ENCODE results near the gene CSPG4.
"Not testable (repeated sequence)": the region's sequence is repeated elsewhere in the genome, so short reads cannot be mapped to it uniquely, and the experiment has no call there.

CSPG4 gene

DNA sequence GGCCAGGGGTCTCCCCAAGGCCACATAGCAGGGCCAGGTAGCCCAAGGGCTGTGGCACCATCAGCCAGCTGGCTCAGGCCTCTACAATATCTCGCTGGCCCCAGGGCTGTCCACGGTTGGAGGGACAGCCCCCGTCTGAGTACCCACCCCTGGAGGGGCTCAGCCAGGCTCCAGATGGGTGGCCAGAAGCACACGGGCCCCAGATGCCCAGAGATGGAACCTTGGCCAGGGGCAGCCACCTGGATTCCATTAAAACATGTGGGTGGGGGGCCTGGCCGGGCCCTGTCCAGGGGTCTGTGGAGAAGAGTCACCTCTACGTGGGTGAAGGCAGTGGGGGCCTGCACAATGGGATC, 8.4 kb downstream of the CSPG4 start:
- no peak overlapping the region for H2AFZ ChIP-seq (ENCODE audit: low read depth, low read length)
- H3K4me2 ChIP-seq (ENCODE audit: insufficient read depth, low read length), result no peak overlapping the region
- ATAC-seq (ENCODE audit: insufficient read depth, low read depth), result no peak
- DNase-seq, result no peak
- no peaks in the 10 kb centered on the region for H4K20me1 ChIP-seq (ENCODE audit: insufficient read depth, low read length)
- no peaks in the 10 kb centered on the region for H3K36me3 ChIP-seq (ENCODE audit: insufficient read depth, low read length)
- H3K27me3 ChIP-seq (ENCODE audit: insufficient read depth, low read length, poor library complexity), result no peaks in the 10 kb centered on the region
- H3K9ac ChIP-seq (ENCODE audit: low read depth, low read length), result no peak overlapping the region
- H3K27ac ChIP-seq (ENCODE audit: low read length), result no peak overlapping the region
- TF ChIP-seq, protein P1, sequence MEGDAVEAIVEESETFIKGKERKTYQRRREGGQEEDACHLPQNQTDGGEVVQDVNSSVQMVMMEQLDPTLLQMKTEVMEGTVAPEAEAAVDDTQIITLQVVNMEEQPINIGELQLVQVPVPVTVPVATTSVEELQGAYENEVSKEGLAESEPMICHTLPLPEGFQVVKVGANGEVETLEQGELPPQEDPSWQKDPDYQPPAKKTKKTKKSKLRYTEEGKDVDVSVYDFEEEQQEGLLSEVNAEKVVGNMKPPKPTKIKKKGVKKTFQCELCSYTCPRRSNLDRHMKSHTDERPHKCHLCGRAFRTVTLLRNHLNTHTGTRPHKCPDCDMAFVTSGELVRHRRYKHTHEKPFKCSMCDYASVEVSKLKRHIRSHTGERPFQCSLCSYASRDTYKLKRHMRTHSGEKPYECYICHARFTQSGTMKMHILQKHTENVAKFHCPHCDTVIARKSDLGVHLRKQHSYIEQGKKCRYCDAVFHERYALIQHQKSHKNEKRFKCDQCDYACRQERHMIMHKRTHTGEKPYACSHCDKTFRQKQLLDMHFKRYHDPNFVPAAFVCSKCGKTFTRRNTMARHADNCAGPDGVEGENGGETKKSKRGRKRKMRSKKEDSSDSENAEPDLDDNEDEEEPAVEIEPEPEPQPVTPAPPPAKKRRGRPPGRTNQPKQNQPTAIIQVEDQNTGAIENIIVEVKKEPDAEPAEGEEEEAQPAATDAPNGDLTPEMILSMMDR (IDR thresholded peaks at IDR 0.05; ENCODE audit: borderline replicate concordance, extremely low read depth, low read length, poor library complexity, severe bottlenecking), result no peak
- TF ChIP-seq EZH2 (IDR thresholded peaks at IDR 0.05; ENCODE audit: borderline replicate concordance, low read depth, low read length, severe bottlenecking), result no peak
- no peaks in the 10 kb centered on the region for H3K9me3 ChIP-seq (ENCODE audit: insufficient read depth, low read length, severe bottlenecking)
- no peaks in the 10 kb centered on the region for H3K79me2 ChIP-seq (ENCODE audit: insufficient read depth, low read length)
- no peaks in the 10 kb centered on the region for H3K4me1 ChIP-seq (ENCODE audit: insufficient read depth, low read length)
- no peak overlapping the region for H3K4me3 ChIP-seq (ENCODE audit: low read depth in 1 of 2, low read length in 2 of 2)

DNA sequence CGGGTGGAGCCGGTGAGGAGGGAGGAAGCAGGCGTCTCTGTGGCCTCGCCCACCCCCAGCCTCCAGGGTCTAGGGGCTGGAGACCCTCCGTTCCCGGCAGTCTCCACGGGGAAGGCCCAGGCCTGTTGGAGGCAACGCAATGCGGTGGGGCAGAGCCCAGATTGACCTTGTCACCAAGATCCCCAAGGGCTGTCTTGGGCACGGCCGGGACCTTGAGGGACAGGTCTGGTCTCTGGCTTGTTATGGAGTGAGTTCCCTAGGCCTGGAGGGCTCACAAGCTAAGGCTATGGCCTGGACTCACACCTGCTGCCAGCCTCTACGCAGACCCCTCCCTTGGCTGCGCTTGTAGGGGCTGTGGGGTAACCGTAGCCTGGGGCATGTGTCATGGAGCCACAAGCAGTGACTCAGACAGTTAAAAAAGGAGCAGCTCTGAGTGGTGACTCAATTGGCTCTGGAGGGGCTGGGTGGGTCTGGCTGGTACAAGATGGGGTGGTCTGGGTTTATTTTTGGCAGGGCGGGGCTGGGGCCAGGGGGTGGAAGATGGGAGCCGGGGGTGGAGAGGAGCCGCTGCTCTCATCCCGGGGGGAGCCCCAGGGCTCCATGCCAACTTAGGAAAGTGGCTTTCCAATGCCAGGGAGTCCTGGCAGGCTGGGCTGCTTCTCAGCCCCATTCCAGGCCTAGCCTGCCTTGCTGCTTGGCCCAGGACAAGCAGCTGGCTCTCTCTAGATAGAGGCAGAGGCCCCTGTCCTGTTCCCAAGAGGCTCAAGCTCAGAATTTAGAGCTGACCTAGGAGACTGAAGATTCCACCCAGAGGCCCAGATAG, 9.0 kb downstream of the CSPG4 start:
- H3K9ac ChIP-seq (ENCODE audit: low read depth, low read length), result not testable (repeated sequence)

DNA sequence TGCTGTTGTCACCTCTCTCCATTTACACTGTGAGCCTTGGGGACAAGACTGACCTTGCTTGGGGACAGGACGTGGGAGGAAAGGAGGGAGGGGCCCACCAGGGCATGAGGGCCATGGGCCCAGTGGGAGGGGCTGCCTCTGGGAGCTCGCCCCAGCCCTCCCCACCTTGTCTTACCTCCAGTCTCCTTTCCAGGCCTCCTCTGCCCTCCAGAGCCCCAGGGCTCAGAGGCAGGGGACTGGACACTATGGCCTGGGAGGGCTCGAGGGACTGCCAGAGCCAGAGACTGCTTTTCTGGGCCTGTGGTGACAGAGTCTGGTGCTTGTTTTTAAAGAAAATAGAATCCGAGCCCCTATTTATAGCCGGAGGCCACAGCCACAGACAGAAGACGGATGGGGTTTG, 10.2 kb downstream of the CSPG4 start:
- H3K4me1 ChIP-seq (ENCODE audit: insufficient read depth, low read length), result no peaks in the 10 kb centered on the region
- DNase-seq (no peak), ATAC-seq (ENCODE audit: insufficient read depth, low read depth) (no peak)
- H3K4me3 ChIP-seq (ENCODE audit: low read depth in 1 of 2, low read length in 2 of 2), result no peak overlapping the region
- H4K20me1 ChIP-seq (ENCODE audit: insufficient read depth, low read length), result no peaks in the 10 kb centered on the region
- H3K27me3 ChIP-seq (ENCODE audit: insufficient read depth, low read length, poor library complexity), result no peaks in the 10 kb centered on the region
- H3K36me3 ChIP-seq (ENCODE audit: insufficient read depth, low read length), result no peaks in the 10 kb centered on the region
- no peak overlapping the region for H2AFZ ChIP-seq (ENCODE audit: low read depth, low read length)
- no peak overlapping the region for H3K27ac ChIP-seq (ENCODE audit: low read length)
- TF ChIP-seq EZH2 (IDR thresholded peaks at IDR 0.05; ENCODE audit: borderline replicate concordance, low read depth, low read length, severe bottlenecking), result no peak
- TF ChIP-seq, protein P1 (IDR thresholded peaks at IDR 0.05; ENCODE audit: borderline replicate concordance, extremely low read depth, low read length, poor library complexity, severe bottlenecking), result no peak
- H3K9ac ChIP-seq (ENCODE audit: low read depth, low read length), result no peak overlapping the region
- no peak overlapping the region for H3K4me2 ChIP-seq (ENCODE audit: insufficient read depth, low read length)
- no peaks in the 10 kb centered on the region for H3K9me3 ChIP-seq (ENCODE audit: insufficient read depth, low read length, severe bottlenecking)
- H3K79me2 ChIP-seq (ENCODE audit: insufficient read depth, low read length), result no peaks in the 10 kb centered on the region

More for the DNA sequence above, 9.0 kb downstream of the CSPG4 start:
- H3K27ac ChIP-seq (ENCODE audit: low read length); H3K4me3 ChIP-seq (ENCODE audit: low read depth in 1 of 2, low read length in 2 of 2); H3K27me3 ChIP-seq (ENCODE audit: insufficient read depth, low read length, poor library complexity); H4K20me1 ChIP-seq (ENCODE audit: insufficient read depth, low read length); H2AFZ ChIP-seq (ENCODE audit: low read depth, low read length); H3K9me3 ChIP-seq (ENCODE audit: insufficient read depth, low read length, severe bottlenecking); H3K79me2 ChIP-seq (ENCODE audit: insufficient read depth, low read length); ATAC-seq (ENCODE audit: insufficient read depth, low read depth); H3K4me2 ChIP-seq (ENCODE audit: insufficient read depth, low read length); DNase-seq; H3K36me3 ChIP-seq (ENCODE audit: insufficient read depth, low read length); H3K4me1 ChIP-seq (ENCODE audit: insufficient read depth, low read length): not testable (repeated sequence)

DNA sequence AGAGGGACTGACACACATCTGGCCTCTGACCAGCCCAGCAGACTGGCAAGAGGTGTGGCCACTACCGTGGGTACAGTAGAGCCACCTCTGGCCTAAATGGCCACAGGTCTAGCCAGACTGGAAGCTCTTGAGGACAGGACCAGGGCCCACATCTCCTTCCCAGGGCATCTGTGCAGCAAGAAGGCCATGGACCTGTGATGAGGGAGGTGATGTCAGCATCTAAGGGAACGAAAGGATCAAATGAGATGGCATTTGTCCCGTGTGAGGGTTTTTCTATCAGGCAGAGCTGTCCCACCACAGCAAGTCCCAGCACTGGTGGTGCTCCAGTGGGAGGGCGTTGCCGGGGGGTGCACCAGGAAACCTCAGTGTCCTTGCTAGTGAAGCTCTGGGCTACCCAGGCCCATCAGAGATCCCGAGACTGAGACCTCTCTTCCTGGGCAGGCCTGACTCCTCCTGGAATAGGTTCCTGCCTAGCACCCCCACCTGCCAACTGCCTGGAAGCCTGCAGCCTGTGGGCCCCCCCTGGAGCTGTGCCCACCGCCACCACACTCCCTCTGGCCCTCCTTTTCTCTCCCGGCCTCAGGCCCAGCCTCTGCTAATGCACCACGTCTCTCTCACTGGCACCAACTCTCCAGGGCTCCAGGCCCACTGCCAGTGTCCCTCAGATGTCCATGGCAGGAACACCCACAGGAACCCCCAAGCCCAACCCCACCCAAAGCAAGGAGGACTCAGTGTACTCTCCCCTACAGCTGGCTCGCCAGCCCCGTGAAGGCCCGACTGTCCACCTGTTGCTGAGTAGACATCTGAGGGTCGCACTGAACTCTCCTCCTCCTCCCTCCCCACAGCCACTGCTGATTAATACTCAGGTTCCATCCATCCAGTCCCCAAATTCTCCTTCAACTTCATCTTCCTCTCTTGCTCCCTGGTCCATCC, 11.3 kb downstream of the CSPG4 start:
- not testable (repeated sequence) for H3K27ac ChIP-seq (ENCODE audit: low read length); H3K4me2 ChIP-seq (ENCODE audit: insufficient read depth, low read length); H4K20me1 ChIP-seq (ENCODE audit: insufficient read depth, low read length); H3K9ac ChIP-seq (ENCODE audit: low read depth, low read length); H3K9me3 ChIP-seq (ENCODE audit: insufficient read depth, low read length, severe bottlenecking); H3K4me1 ChIP-seq (ENCODE audit: insufficient read depth, low read length); DNase-seq; ATAC-seq (ENCODE audit: insufficient read depth, low read depth); H2AFZ ChIP-seq (ENCODE audit: low read depth, low read length); H3K27me3 ChIP-seq (ENCODE audit: insufficient read depth, low read length, poor library complexity); H3K36me3 ChIP-seq (ENCODE audit: insufficient read depth, low read length); H3K4me3 ChIP-seq (ENCODE audit: low read depth in 1 of 2, low read length in 2 of 2); H3K79me2 ChIP-seq (ENCODE audit: insufficient read depth, low read length)

DNA sequence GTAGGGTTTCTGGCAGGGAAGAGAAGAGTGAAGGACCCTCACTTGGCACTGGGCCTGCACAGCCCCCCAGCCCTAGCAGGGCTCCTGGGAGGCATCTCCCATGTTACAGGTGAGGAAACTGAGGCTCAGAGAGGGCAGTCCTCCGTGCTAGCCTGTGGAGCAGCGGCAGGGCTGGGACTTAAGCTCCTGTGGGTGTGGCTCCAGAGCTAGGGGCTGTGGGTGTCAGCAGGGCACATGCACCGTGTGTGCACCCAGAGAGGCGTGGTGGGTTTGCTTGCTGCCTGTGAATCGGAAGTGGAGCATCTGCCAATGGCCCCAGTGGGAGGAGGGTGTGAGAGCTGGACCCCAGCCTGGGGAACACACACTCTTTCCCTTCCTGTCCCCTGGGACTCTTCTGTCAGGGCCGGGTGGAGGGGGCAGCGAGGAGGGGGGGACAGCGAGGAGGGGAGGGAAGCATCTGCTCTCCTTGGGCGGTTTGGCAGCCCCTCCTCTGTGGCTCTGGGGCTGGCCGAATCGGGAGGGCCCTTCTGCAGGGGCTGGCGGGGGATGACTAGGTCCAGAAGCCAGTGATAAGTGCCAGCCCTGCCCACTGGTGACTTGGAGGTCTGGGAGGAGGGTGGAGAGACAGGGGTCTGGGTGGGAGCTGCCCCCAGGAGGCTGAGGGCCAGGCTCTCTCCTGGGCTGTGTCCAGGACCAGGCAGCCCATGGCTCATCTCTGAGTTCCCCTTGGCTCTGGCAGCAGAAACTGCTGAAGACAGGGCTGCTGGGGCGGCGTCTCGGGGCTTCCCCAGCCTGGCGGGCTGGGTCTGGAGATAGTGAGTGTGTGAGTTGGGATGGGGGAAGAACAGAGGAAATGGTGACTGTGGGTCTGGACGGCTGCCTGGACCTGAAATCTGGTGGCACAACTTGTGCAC, 12.4 kb downstream of the CSPG4 start:
- H3K4me2 ChIP-seq (ENCODE audit: insufficient read depth, low read length); H3K27ac ChIP-seq (ENCODE audit: low read length): not testable (repeated sequence)
- peak; percentile 8 for DNase-seq

DNA sequence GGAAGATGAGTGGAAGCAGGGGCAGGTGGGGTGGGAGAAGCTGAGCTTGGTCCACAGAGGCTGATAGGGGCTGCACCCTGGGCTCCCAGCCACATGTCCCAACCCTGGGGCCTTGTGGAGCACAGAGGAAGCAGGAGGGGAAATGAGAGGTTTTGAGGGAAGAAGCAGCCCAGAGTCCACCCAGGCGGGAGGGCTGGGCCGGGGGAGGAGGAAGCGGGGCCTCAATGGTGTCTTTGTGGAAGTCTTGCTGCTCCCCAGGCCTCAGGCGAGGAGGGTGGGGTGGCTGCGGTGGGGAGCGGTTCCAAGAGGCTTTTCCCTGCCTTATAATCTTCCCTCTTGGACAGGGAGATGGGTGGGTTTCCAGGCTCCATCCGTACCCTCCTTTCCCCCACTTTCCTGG, 13.1 kb downstream of the CSPG4 start:
- H3K9ac ChIP-seq (ENCODE audit: low read depth, low read length); H4K20me1 ChIP-seq (ENCODE audit: insufficient read depth, low read length); ATAC-seq (ENCODE audit: insufficient read depth, low read depth); H3K27ac ChIP-seq (ENCODE audit: low read length); H2AFZ ChIP-seq (ENCODE audit: low read depth, low read length); H3K79me2 ChIP-seq (ENCODE audit: insufficient read depth, low read length); H3K4me1 ChIP-seq (ENCODE audit: insufficient read depth, low read length); DNase-seq; H3K4me2 ChIP-seq (ENCODE audit: insufficient read depth, low read length); H3K9me3 ChIP-seq (ENCODE audit: insufficient read depth, low read length, severe bottlenecking); H3K36me3 ChIP-seq (ENCODE audit: insufficient read depth, low read length); H3K4me3 ChIP-seq (ENCODE audit: low read depth in 1 of 2, low read length in 2 of 2); H3K27me3 ChIP-seq (ENCODE audit: insufficient read depth, low read length, poor library complexity): not testable (repeated sequence)

More for the DNA sequence above, 12.4 kb downstream of the CSPG4 start:
- H3K4me3 ChIP-seq (ENCODE audit: low read depth in 1 of 2, low read length in 2 of 2); H4K20me1 ChIP-seq (ENCODE audit: insufficient read depth, low read length); H3K79me2 ChIP-seq (ENCODE audit: insufficient read depth, low read length); H3K9ac ChIP-seq (ENCODE audit: low read depth, low read length); H3K9me3 ChIP-seq (ENCODE audit: insufficient read depth, low read length, severe bottlenecking); H2AFZ ChIP-seq (ENCODE audit: low read depth, low read length); H3K4me1 ChIP-seq (ENCODE audit: insufficient read depth, low read length); H3K27me3 ChIP-seq (ENCODE audit: insufficient read depth, low read length, poor library complexity); H3K36me3 ChIP-seq (ENCODE audit: insufficient read depth, low read length): not testable (repeated sequence)
- peak; percentile 40; the same call in 1 of the 3 replicates for ATAC-seq (ENCODE audit: insufficient read depth, low read depth)

Measured in DND-41 (cell line).